Measurements from ENCODE around the gene CLCN5.

DNA sequence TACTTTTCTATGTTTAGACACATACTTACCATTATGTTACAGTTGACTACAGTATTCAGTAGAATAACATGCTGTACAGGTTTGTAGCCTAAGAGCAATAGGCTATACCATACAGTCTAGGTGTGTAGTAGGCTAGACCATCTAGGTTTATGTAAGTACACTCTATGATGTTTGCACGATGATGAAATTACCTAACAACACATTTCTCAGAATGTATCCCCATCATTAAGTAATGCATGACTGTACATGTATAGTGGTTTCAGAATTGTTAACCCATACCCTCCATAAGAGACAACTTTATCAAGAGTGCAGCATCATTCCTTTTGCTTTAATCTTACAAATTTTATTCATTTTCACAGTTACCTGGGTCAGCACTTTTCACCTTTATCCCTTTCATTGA lies 126.8 kb downstream of the CLCN5 start:
- TF ChIP-seq, protein P1, sequence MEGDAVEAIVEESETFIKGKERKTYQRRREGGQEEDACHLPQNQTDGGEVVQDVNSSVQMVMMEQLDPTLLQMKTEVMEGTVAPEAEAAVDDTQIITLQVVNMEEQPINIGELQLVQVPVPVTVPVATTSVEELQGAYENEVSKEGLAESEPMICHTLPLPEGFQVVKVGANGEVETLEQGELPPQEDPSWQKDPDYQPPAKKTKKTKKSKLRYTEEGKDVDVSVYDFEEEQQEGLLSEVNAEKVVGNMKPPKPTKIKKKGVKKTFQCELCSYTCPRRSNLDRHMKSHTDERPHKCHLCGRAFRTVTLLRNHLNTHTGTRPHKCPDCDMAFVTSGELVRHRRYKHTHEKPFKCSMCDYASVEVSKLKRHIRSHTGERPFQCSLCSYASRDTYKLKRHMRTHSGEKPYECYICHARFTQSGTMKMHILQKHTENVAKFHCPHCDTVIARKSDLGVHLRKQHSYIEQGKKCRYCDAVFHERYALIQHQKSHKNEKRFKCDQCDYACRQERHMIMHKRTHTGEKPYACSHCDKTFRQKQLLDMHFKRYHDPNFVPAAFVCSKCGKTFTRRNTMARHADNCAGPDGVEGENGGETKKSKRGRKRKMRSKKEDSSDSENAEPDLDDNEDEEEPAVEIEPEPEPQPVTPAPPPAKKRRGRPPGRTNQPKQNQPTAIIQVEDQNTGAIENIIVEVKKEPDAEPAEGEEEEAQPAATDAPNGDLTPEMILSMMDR (IDR thresholded peaks at IDR 0.05): no peak
- no peak for TF ChIP-seq ZFX (IDR thresholded peaks at IDR 0.05; ENCODE audit: borderline replicate concordance)

Measured in 22Rv1 (cell line).